HG03354 (cell line): ENCODE data around the gene CA10.
A peak's percentile ranks its signal among the peaks of the same experiment; 100 is the strongest.

Experiments
- ATAC-seq: cut with Tn5 transposase; IDR thresholded peaks from one replicate; pipeline ENCODE4 v1.9.1; 2021; ENCODE audit warnings: mild to moderate bottlenecking; ENCODE audit not compliant: unreplicated experiment, poor library complexity, severe bottlenecking

The CA10 gene

GRCh38 chr17:51908841-51909537 is 249.5 kb downstream of the CA10 start:
- peak; percentile 74 for ATAC-seq

- no peak for ATAC-seq
These were observed 251.5 kb downstream of the CA10 start for GRCh38 chr17:51907041-51907440.

- no peak for ATAC-seq
These were observed 254.1 kb downstream of the CA10 start for GRCh38 chr17:51904379-51904778.

GRCh38 chr17:51901242-51901641 is 257.3 kb downstream of the CA10 start:
- no peak for ATAC-seq

GRCh38 chr17:51891936-51892335 is 266.6 kb downstream of the CA10 start:
- ATAC-seq, result no peak

- ATAC-seq, result no peak
These were observed 267.8 kb downstream of the CA10 start for GRCh38 chr17:51890710-51891109.

- no peak for ATAC-seq
These were observed 269.7 kb downstream of the CA10 start for GRCh38 chr17:51888816-51889215.

- no peak for ATAC-seq
These were observed 281.5 kb downstream of the CA10 start for GRCh38 chr17:51876986-51877385.

GRCh38 chr17:51873302-51873701 is 285.2 kb downstream of the CA10 start:
- ATAC-seq, result no peak

- no peak for ATAC-seq
These were observed 289.1 kb downstream of the CA10 start for GRCh38 chr17:51869387-51869786.

- peak; percentile 60 for ATAC-seq
These were observed 297.5 kb downstream of the CA10 start for GRCh38 chr17:51860954-51861561.

GRCh38 chr17:51857052-51857597 is 301.4 kb downstream of the CA10 start:
- ATAC-seq, result no peak

- ATAC-seq, result no peak
These were observed 302.7 kb downstream of the CA10 start for GRCh38 chr17:51855806-51856205.

- no peak for ATAC-seq
These were observed 304.7 kb downstream of the CA10 start for GRCh38 chr17:51853857-51854256.

GRCh38 chr17:51852603-51853002 is 305.9 kb downstream of the CA10 start:
- no peak for ATAC-seq

GRCh38 chr17:51850201-51850600 is 308.3 kb downstream of the CA10 start:
- no peak for ATAC-seq

GRCh38 chr17:51848451-51848850 is 310.1 kb downstream of the CA10 start:
- no peak for ATAC-seq

- no peak for ATAC-seq
These were observed 311.9 kb downstream of the CA10 start for GRCh38 chr17:51846566-51846965.

GRCh38 chr17:51845776-51846175 is 312.7 kb downstream of the CA10 start:
- ATAC-seq, result no peak

GRCh38 chr17:51842763-51843162 is 315.8 kb downstream of the CA10 start:
- no peak for ATAC-seq

- no peak for ATAC-seq
These were observed 316.8 kb downstream of the CA10 start for GRCh38 chr17:51841669-51842068.
